HepG2 (cell line): Measurements from ENCODE around the gene RTN4. TPM values are rescaled to one million over a fixed set of nuclear protein-coding genes. Genes with fewer than 3 reads are reported as not detected.

Experiments used
- ATF4 ChIP-seq, 2 experiments: fragments of 450-650 bp in 1 of 2; sonication (generic) in 1 of 2; formaldehyde crosslinking; IDR thresholded peaks; 2 replicates each; pipeline versions ENCODE4 v1.5.0 to v1.8.0; 2020 to 2022; ENCODE audit warnings: mild to moderate bottlenecking in 1 of 2, missing genetic modification reagents in 1 of 2
- BRF2 ChIP-seq: sonication (generic); formaldehyde crosslinking; IDR thresholded peaks from 2 replicates; pipeline ENCODE4 v1.8.1; 2022; ENCODE audit warnings: mild to moderate bottlenecking, missing genetic modification reagents
- DR1 ChIP-seq: sonication (generic); formaldehyde crosslinking; IDR thresholded peaks from 2 replicates; pipeline ENCODE4 v1.8.0; 2021; ENCODE audit warnings: mild to moderate bottlenecking, missing genetic modification reagents, inconsistent platforms
- HNRNPUL1 ChIP-seq: fragments of 200-400 bp; formaldehyde crosslinking; IDR thresholded peaks from 2 replicates; pipeline ENCODE4 v1.6.1; 2017; ENCODE audit warnings: low read depth, mild to moderate bottlenecking, low read length, moderate library complexity
- LCORL ChIP-seq, 2 experiments: fragments of 450-650 bp in 1 of 2; sonication (generic) in 1 of 2; formaldehyde crosslinking in 1 of 2; IDR thresholded peaks; 2 replicates each; pipeline versions ENCODE4 v1.5.0 to v1.6.1; 2017 to 2020; ENCODE audit warnings: antibody characterized with exemption in 1 of 2, missing genetic modification reagents in 1 of 2
- MLLT10 ChIP-seq: sonication (generic); formaldehyde crosslinking; IDR thresholded peaks from 2 replicates; pipeline ENCODE4 v1.4.0; 2020; ENCODE audit warnings: missing genetic modification reagents
- NFIB ChIP-seq: sonication (generic); formaldehyde crosslinking; IDR thresholded peaks from 2 replicates; pipeline ENCODE4 v1.9.0; 2021; ENCODE audit warnings: missing genetic modification reagents, mild to moderate bottlenecking, borderline replicate concordance
- RNF2 ChIP-seq: fragments of 450-650 bp; conservative IDR thresholded peaks from 2 replicates; pipeline ENCODE4 v1.6.1; 2016; ENCODE audit warnings: low read depth
- SCMH1 ChIP-seq: sonication (generic); formaldehyde crosslinking; IDR thresholded peaks from 2 replicates; pipeline ENCODE4 v1.9.0; 2021; ENCODE audit warnings: missing genetic modification reagents, mild to moderate bottlenecking, borderline replicate concordance
- SMAD3 ChIP-seq: sonication (generic); formaldehyde crosslinking; IDR thresholded peaks from 2 replicates; pipeline ENCODE4 v1.4.0; 2020; ENCODE audit warnings: missing genetic modification reagents
- TEAD2 ChIP-seq: sonication (generic); formaldehyde crosslinking; IDR thresholded peaks from 2 replicates; pipeline ENCODE4 v1.9.0; 2021; ENCODE audit warnings: missing genetic modification reagents
- THAP11 ChIP-seq: IDR thresholded peaks from 2 replicates; pipeline ENCODE4 v1.6.1; 2016; ENCODE audit warnings: missing biosample characterization, missing genetic modification reagents
- TOE1 ChIP-seq: sonication (generic); formaldehyde crosslinking; IDR thresholded peaks from 2 replicates; pipeline ENCODE4 v1.4.0; 2020; ENCODE audit warnings: mild to moderate bottlenecking, missing genetic modification reagents
- U2AF2 ChIP-seq: fragments of 200-400 bp; formaldehyde crosslinking; IDR thresholded peaks from 2 replicates; pipeline ENCODE4 v1.6.1; 2017; ENCODE audit warnings: low read depth, mild to moderate bottlenecking, low read length
- ZBTB1 ChIP-seq: sonication (generic); formaldehyde crosslinking; IDR thresholded peaks from 2 replicates; pipeline ENCODE4 v1.4.0; 2020; ENCODE audit warnings: missing genetic modification reagents, borderline replicate concordance
- ZFP1 ChIP-seq: IDR thresholded peaks from 2 replicates; pipeline ENCODE4 v1.6.1; 2016
- ZFP62 ChIP-seq: sonication (generic); formaldehyde crosslinking; IDR thresholded peaks from 2 replicates; pipeline ENCODE4 v1.4.0; 2020; ENCODE audit warnings: missing genetic modification reagents
- ZNF550 ChIP-seq: sonication (generic); formaldehyde crosslinking; IDR thresholded peaks from 2 replicates; pipeline ENCODE4 v1.4.0; 2020; ENCODE audit warnings: mild to moderate bottlenecking, missing genetic modification reagents, borderline replicate concordance
- ZNF597 ChIP-seq: sonication (generic); formaldehyde crosslinking; IDR thresholded peaks from 2 replicates; pipeline ENCODE4 v1.5.0; 2020; ENCODE audit warnings: missing genetic modification reagents
- ZNF598 ChIP-seq: sonication (generic); formaldehyde crosslinking; IDR thresholded peaks from 2 replicates; pipeline ENCODE4 v1.5.1; 2020; ENCODE audit warnings: mild to moderate bottlenecking, missing genetic modification reagents, borderline replicate concordance
- ZNF672 ChIP-seq: sonication (generic); formaldehyde crosslinking; IDR thresholded peaks from 2 replicates; pipeline ENCODE4 v1.8.1; 2022; ENCODE audit warnings: missing genetic modification reagents
- ZNF713 ChIP-seq: sonication (generic); formaldehyde crosslinking; IDR thresholded peaks from 2 replicates; pipeline ENCODE4 v1.4.0; 2020; ENCODE audit warnings: mild to moderate bottlenecking, missing genetic modification reagents
- ZSCAN30 ChIP-seq: sonication (generic); formaldehyde crosslinking; IDR thresholded peaks from 2 replicates; pipeline ENCODE4 v1.5.0; 2020; ENCODE audit warnings: mild to moderate bottlenecking, missing genetic modification reagents
- ZSCAN9 ChIP-seq: IDR thresholded peaks from 2 replicates; pipeline ENCODE4 v1.6.1; 2016; ENCODE audit warnings: borderline replicate concordance
- polyA plus RNA-seq, 8 experiments: library from polyadenylated mRNA; depleted of rRNA in 3 of 8; stranded (reverse) in 7 of 8; unstranded in 1 of 8; fragments of >200 nt; fragmentation: Illumina TruSeq in 4 of 8; extraction: Trizol in 4 of 8; gene quantifications; 2 replicates each; pipeline versions ENCODE4 v1.2.1 to v1.2.3, GENCODE V29; 2011 to 2016; ENCODE audit warnings: low read depth in 4 of 8, missing spikeins in 1 of 8, mixed read lengths in 1 of 8; ENCODE audit not compliant: insufficient read depth in 1 of 8
- total RNA-seq, 5 experiments: library from RNA; depleted of rRNA; stranded (reverse); fragments of >200 nt; fragmentation: Illumina TruSeq; extraction: Trizol; gene quantifications; 2 replicates each; pipeline ENCODE4 v1.2.3, GENCODE V29; 2016; ENCODE audit warnings: low read depth in 1 of 5
- TF ChIP-seq, protein P1 (sequence below): IDR thresholded peaks from 2 replicates; pipeline ENCODE4 v1.4.0; 2020; ENCODE audit warnings: mild to moderate bottlenecking, missing genetic modification reagents
- TF ChIP-seq, protein P2 (sequence below): IDR thresholded peaks from 2 replicates; pipeline ENCODE4 v1.6.1; 2016; ENCODE audit warnings: missing genetic modification reagents, missing compliant biosample characterization

The RTN4 gene
- total and polyA plus RNA-seq, 2 of the 13 experiments (the other 11 are each of a cell fraction or from before 2014, with no cell fraction given): 98.4 to 133 TPM

GRCh38 chr2:55026202-55026601, 24.0 kb downstream of the RTN4 start (continued):
- TF ChIP-seq, protein P1, sequence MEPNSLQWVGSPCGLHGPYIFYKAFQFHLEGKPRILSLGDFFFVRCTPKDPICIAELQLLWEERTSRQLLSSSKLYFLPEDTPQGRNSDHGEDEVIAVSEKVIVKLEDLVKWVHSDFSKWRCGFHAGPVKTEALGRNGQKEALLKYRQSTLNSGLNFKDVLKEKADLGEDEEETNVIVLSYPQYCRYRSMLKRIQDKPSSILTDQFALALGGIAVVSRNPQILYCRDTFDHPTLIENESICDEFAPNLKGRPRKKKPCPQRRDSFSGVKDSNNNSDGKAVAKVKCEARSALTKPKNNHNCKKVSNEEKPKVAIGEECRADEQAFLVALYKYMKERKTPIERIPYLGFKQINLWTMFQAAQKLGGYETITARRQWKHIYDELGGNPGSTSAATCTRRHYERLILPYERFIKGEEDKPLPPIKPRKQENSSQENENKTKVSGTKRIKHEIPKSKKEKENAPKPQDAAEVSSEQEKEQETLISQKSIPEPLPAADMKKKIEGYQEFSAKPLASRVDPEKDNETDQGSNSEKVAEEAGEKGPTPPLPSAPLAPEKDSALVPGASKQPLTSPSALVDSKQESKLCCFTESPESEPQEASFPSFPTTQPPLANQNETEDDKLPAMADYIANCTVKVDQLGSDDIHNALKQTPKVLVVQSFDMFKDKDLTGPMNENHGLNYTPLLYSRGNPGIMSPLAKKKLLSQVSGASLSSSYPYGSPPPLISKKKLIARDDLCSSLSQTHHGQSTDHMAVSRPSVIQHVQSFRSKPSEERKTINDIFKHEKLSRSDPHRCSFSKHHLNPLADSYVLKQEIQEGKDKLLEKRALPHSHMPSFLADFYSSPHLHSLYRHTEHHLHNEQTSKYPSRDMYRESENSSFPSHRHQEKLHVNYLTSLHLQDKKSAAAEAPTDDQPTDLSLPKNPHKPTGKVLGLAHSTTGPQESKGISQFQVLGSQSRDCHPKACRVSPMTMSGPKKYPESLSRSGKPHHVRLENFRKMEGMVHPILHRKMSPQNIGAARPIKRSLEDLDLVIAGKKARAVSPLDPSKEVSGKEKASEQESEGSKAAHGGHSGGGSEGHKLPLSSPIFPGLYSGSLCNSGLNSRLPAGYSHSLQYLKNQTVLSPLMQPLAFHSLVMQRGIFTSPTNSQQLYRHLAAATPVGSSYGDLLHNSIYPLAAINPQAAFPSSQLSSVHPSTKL (CRISPR knock-in tag): peak; percentile 96
- TF ChIP-seq TEAD2 (CRISPR knock-in tag) (no peak), MLLT10 (no peak), DR1 (no peak), THAP11 (CRISPR knock-in tag) (peak; percentile 35; the same call in 1 of the 2 replicates), TOE1 (no peak), RNF2 (no peak), U2AF2 (no peak), LCORL (IDR thresholded peaks at IDR 0.05) (0 out of 2 replicates have a peak, but pooled peaks have one; percentile 42), LCORL (CRISPR knock-in tag; IDR thresholded peaks at IDR 0.05) (peak; percentile 56; the same call in 1 of the 2 replicates), ZFP62 (CRISPR knock-in tag) (no peak), ZSCAN30 (CRISPR knock-in tag) (no peak), ZSCAN9 (CRISPR knock-in tag) (no peak), ZNF713 (CRISPR knock-in tag) (no peak), ZBTB1 (no peak), NFIB (CRISPR knock-in tag) (0 out of 2 replicates have a peak, but pooled peaks have one; percentile 45), ZNF598 (CRISPR knock-in tag) (no peak), ZNF597 (CRISPR knock-in tag) (no peak), BRF2 (no peak), SCMH1 (CRISPR knock-in tag) (no peak), SMAD3 (CRISPR knock-in tag) (no peak), ATF4 (CRISPR knock-in tag; IDR thresholded peaks at IDR 0.05) (0 out of 4 replicates have a peak, but pooled peaks of 1 of the 2 experiments have one; percentile 43), HNRNPUL1 (no peak), ZNF672 (no peak), ZFP1 (CRISPR knock-in tag) (peak; percentile 30; the same call in 1 of the 2 replicates), ZNF550 (CRISPR knock-in tag) (no peak)
- TF ChIP-seq, protein P2, sequence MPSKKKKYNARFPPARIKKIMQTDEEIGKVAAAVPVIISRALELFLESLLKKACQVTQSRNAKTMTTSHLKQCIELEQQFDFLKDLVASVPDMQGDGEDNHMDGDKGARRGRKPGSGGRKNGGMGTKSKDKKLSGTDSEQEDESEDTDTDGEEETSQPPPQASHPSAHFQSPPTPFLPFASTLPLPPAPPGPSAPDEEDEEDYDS (CRISPR knock-in tag): peak; percentile 56
